ENCODE measurements around the gene CASZ1. TPM values are rescaled to one million over a fixed set of nuclear protein-coding genes. Genes with fewer than 3 reads are reported as not detected.

The CASZ1 gene
- total and polyA plus RNA-seq, 2 experiments from 2014 or later: 6.2 to 6.7 TPM

GRCh38 chr1:10674700-10675609, 121.5 kb downstream of the CASZ1 start:
- no peaks in the 10 kb centered on the region for H3K27me3 ChIP-seq (ENCODE audit: insufficient read depth)
- H3F3A ChIP-seq (replicated peaks; ENCODE audit: low read depth): no peaks in the 10 kb centered on the region
- H3K4me1 Mint-ChIP-seq: peaks cover 52% of the 10 kb centered on the region
- no peak overlapping the region for H3K4me2 ChIP-seq
- H3K27ac Mint-ChIP-seq: no peak overlapping the region
- H3K9me3 Mint-ChIP-seq: no peaks in the 10 kb centered on the region; the same call in 2 of the 3 replicates
- H3K27me3 Mint-ChIP-seq (ENCODE audit: insufficient read depth, low read depth, poor library complexity): peaks cover 17% of the 10 kb centered on the region
- H3K9me2 ChIP-seq (ENCODE audit: insufficient read depth): no peaks in the 10 kb centered on the region
- ATAC-seq: no peak
- no peaks in the 10 kb centered on the region for H4K20me1 ChIP-seq (replicated peaks; ENCODE audit: insufficient read depth)
- no peak overlapping the region; the same call in 2 of the 3 replicates for H3K4me3 Mint-ChIP-seq
- no peak overlapping the region for H2AFZ ChIP-seq
- H3K79me2 ChIP-seq (replicated peaks; ENCODE audit: insufficient read depth): no peaks in the 10 kb centered on the region
- H3K27ac ChIP-seq (ENCODE audit: low read depth): no peak overlapping the region
- no peak for DNase-seq (ENCODE audit: low spot score)
- no peaks in the 10 kb centered on the region; the same call in 1 of the 2 replicates for H3K36me3 ChIP-seq (ENCODE audit: insufficient read depth)
- peaks cover 21% of the 10 kb centered on the region for H3K4me1 ChIP-seq (ENCODE audit: insufficient read depth)
- no peak overlapping the region for H3K4me3 ChIP-seq
- no peaks in the 10 kb centered on the region for H3K36me3 Mint-ChIP-seq (ENCODE audit: low read depth)
- no peak for TF ChIP-seq CREB1 (CRISPR knock-in tag; IDR thresholded peaks at IDR 0.05; ENCODE audit: low read depth)
- no peak for TF ChIP-seq EZH2 (IDR thresholded peaks at IDR 0.05; ENCODE audit: low read depth, unreplicated experiment)
- no peak for TF ChIP-seq NANOG (IDR thresholded peaks at IDR 0.05; ENCODE audit: borderline replicate concordance)
- no peak for TF ChIP-seq STAT1 (IDR thresholded peaks at IDR 0.05; ENCODE audit: unreplicated experiment)
- TF ChIP-seq ETS1 (IDR thresholded peaks at IDR 0.05): no peak
- TF ChIP-seq REST (IDR thresholded peaks at IDR 0.05; ENCODE audit: unreplicated experiment): no peak

GRCh38 chr1:10674222-10674621, 122.2 kb downstream of the CASZ1 start:
- H3K4me1 ChIP-seq (ENCODE audit: insufficient read depth): peaks cover 16% of the 10 kb centered on the region
- H3K4me2 ChIP-seq: no peak overlapping the region
- no peak overlapping the region for H3K4me3 Mint-ChIP-seq
- no peaks in the 10 kb centered on the region; the same call in 2 of the 3 replicates for H3K9me3 Mint-ChIP-seq
- H3F3A ChIP-seq (replicated peaks; ENCODE audit: low read depth): no peaks in the 10 kb centered on the region
- H3K27ac ChIP-seq (ENCODE audit: low read depth): no peak overlapping the region
- DNase-seq (ENCODE audit: low spot score): no peak
- H3K79me2 ChIP-seq (replicated peaks; ENCODE audit: insufficient read depth): no peaks in the 10 kb centered on the region
- peaks cover 14% of the 10 kb centered on the region for H3K27me3 Mint-ChIP-seq (ENCODE audit: insufficient read depth, low read depth, poor library complexity)
- no peak overlapping the region for H3K27ac Mint-ChIP-seq
- TF ChIP-seq ZNF114 (CRISPR knock-in tag; IDR thresholded peaks at IDR 0.05) (no peak), CTCF (conservative IDR thresholded peaks at IDR 0.05; ENCODE audit: low read depth in 2 of 2) (no peak), CREB1 (CRISPR knock-in tag; IDR thresholded peaks at IDR 0.05; ENCODE audit: low read depth) (no peak)
- no peaks in the 10 kb centered on the region for H3K9me2 ChIP-seq (ENCODE audit: insufficient read depth)
- no peaks in the 10 kb centered on the region for H4K20me1 ChIP-seq (replicated peaks; ENCODE audit: insufficient read depth)
- no peak for ATAC-seq
- H3K4me3 ChIP-seq: no peak overlapping the region
- H3K36me3 ChIP-seq (ENCODE audit: insufficient read depth): no peaks in the 10 kb centered on the region; the same call in 1 of the 2 replicates
- H2AFZ ChIP-seq: no peak overlapping the region
- peaks cover 46% of the 10 kb centered on the region for H3K4me1 Mint-ChIP-seq
- H3K27me3 ChIP-seq (ENCODE audit: insufficient read depth): no peaks in the 10 kb centered on the region
- no peaks in the 10 kb centered on the region for H3K36me3 Mint-ChIP-seq (ENCODE audit: low read depth)
